ENCODE results near the gene HOXD11. TPM values are rescaled to one million over a fixed set of nuclear protein-coding genes. Genes with fewer than 3 reads are reported as not detected.

HOXD11 gene
- total and polyA plus RNA-seq, 2 of the 13 experiments (the other 11 are each of a cell fraction or from before 2014, with no cell fraction given) = not detected

DNA sequence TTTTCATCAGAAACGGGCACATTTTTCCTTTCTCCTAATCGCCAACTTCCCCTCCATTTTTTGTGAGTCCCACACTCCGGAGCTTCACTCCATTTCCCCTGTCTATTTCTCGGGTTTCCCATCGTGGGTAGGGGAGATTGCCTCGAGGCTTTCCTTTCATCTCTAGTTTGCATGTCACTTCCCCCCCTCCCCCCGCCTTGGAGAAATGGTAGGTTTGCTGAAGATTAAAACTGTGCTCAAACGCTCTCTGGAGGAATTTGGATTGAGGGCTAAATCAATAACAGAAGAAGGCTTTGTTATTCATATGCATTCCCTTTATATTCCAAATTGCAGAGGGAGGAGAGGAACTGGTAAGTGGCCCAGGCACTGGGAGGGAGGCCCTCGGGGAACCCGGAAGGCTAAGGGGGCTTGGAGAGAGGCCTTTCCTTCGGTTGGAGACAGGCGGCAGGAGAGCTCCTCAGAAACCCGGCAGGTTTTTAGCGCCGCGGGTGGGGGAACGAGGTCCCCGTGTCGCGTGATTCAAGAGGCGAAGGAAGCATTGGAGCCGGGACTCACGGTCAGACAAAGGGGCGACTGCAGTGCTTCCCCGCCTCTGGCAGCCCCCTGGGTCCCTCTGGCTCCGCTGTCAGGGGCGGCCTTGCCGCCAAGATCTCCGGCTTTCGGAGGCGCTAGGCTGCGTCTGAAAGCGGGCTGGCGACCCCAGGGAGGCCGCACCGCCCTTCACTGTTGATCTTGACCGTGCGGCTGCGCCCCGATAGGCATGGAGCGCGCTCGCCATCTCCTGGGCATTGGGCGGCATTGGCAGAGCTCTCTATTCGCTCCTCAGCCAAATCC, 9.9 kb upstream of the HOXD11 start (continued):
- no peak for TF ChIP-seq ATM (IDR thresholded peaks at IDR 0.05; ENCODE audit: borderline replicate concordance)
- 0 out of 2 replicates have a peak, but pooled peaks have one; percentile 25 for TF ChIP-seq PPARG (CRISPR knock-in tag; conservative IDR thresholded peaks at IDR 0.05)
- no peak for TF ChIP-seq ZNF10 (CRISPR knock-in tag; IDR thresholded peaks at IDR 0.05; ENCODE audit: borderline replicate concordance, low read depth)
- peak; percentile 61 for TF ChIP-seq ZNF501 (CRISPR knock-in tag; IDR thresholded peaks at IDR 0.05)
- TF ChIP-seq ZNF710 (CRISPR knock-in tag; IDR thresholded peaks at IDR 0.05; ENCODE audit: borderline replicate concordance) = peak; percentile 71; the same call in 1 of the 2 replicates
- TF ChIP-seq, protein P1, sequence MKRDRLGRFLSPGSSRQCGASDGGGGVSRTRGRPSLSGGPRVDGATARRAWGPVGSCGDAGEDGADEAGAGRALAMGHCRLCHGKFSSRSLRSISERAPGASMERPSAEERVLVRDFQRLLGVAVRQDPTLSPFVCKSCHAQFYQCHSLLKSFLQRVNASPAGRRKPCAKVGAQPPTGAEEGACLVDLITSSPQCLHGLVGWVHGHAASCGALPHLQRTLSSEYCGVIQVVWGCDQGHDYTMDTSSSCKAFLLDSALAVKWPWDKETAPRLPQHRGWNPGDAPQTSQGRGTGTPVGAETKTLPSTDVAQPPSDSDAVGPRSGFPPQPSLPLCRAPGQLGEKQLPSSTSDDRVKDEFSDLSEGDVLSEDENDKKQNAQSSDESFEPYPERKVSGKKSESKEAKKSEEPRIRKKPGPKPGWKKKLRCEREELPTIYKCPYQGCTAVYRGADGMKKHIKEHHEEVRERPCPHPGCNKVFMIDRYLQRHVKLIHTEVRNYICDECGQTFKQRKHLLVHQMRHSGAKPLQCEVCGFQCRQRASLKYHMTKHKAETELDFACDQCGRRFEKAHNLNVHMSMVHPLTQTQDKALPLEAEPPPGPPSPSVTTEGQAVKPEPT (CRISPR knock-in tag; IDR thresholded peaks at IDR 0.05; ENCODE audit: low read depth) = no peak
- TF ChIP-seq ZNF790 (CRISPR knock-in tag; IDR thresholded peaks at IDR 0.05; ENCODE audit: borderline replicate concordance) = no peak
- no peak for TF ChIP-seq MEIS2 (CRISPR knock-in tag; IDR thresholded peaks at IDR 0.05)
- no peak for TF ChIP-seq ZNF510 (CRISPR knock-in tag; IDR thresholded peaks at IDR 0.05; ENCODE audit: low read depth)
- peak; percentile 52 for TF ChIP-seq RBM39 (IDR thresholded peaks at IDR 0.05; ENCODE audit: low read depth, low read length, poor library complexity, severe bottlenecking)
- peak; percentile 45; the same call in 1 of the 2 replicates for TF ChIP-seq PATZ1 (CRISPR knock-in tag; IDR thresholded peaks at IDR 0.05)
- TF ChIP-seq MAX (IDR thresholded peaks at IDR 0.05) = peak; percentile 43; the same call in 1 of the 2 replicates
- TF ChIP-seq FIP1L1 (IDR thresholded peaks at IDR 0.05; ENCODE audit: borderline replicate concordance, insufficient read depth, low read depth, low read length) = no peak
- no peak for TF ChIP-seq SYNCRIP (IDR thresholded peaks at IDR 0.05; ENCODE audit: insufficient read depth, low read depth, low read length)
- TF ChIP-seq ZKSCAN1 (IDR thresholded peaks at IDR 0.05; ENCODE audit: low read length) = no peak
- TF ChIP-seq ZNF253 (CRISPR knock-in tag; IDR thresholded peaks at IDR 0.05; ENCODE audit: borderline replicate concordance) = no peak
- TF ChIP-seq, protein P2, sequence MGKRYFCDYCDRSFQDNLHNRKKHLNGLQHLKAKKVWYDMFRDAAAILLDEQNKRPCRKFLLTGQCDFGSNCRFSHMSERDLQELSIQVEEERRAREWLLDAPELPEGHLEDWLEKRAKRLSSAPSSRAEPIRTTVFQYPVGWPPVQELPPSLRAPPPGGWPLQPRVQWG (CRISPR knock-in tag; IDR thresholded peaks at IDR 0.05; ENCODE audit: borderline replicate concordance, low read depth) = no peak
- 0 out of 2 replicates have a peak, but pooled peaks have one; percentile 67 for TF ChIP-seq ZNF136 (CRISPR knock-in tag; IDR thresholded peaks at IDR 0.05; ENCODE audit: low read depth)
- TF ChIP-seq CHD2 (IDR thresholded peaks at IDR 0.05; ENCODE audit: low read depth, low read length) = no peak
- 0 out of 2 replicates have a peak, but pooled peaks have one; percentile 29 for TF ChIP-seq ZFP90 (CRISPR knock-in tag; IDR thresholded peaks at IDR 0.05; ENCODE audit: borderline replicate concordance)
- no peak for TF ChIP-seq ZNF576 (CRISPR knock-in tag; IDR thresholded peaks at IDR 0.05)
- peak; percentile 25 for TF ChIP-seq CBX1 (IDR thresholded peaks at IDR 0.05; ENCODE audit: low read depth)
